GM21717 (cell line): ENCODE measurements around the gene ADCY6.

Experiments
- ATAC-seq: cut with Tn5 transposase; IDR thresholded peaks from one replicate; pipeline ENCODE4 v1.9.1; 2021; ENCODE audit warnings: mild to moderate bottlenecking, moderate library complexity; ENCODE audit not compliant: unreplicated experiment

ADCY6 gene

DNA sequence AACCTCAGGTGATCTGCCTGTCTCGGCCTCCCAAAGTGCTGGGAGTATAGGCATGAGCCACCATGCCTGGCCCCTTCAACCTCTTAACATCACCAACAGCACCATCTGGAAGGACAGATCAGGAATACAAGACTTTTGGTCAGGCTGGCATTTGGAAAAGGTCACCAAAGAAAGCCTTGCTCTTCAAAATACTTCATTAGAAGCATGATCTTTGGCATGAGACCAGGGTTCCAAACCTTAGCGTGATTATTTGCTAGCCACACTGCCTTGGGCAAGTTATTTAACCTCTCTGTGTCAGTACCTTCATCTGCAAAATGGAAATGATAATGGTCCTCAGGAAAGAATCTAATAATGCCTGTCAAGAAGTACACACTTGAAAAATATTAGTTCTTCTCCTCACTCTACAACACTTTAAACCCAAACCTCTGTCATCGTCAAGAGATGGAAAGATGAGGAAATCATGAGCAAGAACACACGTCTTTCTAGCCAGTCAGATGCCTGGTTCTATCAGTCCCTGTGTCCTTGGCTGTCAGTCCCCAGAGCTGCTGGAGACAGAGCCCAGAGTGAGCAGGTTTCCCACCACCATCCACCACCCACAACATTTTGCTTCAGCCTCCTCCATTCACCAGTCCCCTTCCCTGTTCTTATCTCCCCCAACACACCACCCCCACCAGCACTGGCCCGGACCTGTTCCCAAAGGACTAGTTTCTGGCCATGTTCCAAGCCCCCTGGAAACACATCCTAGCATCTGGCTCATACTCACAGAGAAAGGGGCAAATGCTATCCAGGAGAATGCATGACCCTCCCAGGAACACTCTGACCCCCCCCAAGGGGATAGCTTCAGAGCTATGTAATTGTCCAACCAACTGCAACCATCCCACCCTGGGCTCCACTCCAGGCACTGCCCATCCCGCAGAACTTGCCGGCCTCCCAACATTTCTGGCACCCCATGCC lies 2.0 kb downstream of the ADCY6 start:
- ATAC-seq: no peak

DNA sequence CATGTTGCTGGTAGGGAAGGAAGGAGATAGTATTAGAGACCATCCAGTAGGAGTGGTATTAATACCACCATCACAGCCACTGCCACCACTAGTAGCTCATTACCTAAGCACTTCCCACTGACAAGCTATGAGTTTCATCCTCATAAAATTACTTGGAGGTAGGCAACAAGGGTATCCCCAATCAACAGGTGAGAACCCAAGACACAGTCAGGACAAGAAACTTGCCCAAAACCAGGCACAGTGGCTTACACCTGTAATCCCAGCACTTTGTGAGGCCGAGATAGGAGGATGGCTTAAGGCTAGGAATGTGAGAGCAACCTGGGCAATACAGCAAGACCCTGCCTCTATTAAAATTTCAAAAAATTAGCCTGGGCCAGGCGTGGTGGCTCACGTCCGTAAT lies 5.5 kb downstream of the ADCY6 start:
- no peak for ATAC-seq

DNA sequence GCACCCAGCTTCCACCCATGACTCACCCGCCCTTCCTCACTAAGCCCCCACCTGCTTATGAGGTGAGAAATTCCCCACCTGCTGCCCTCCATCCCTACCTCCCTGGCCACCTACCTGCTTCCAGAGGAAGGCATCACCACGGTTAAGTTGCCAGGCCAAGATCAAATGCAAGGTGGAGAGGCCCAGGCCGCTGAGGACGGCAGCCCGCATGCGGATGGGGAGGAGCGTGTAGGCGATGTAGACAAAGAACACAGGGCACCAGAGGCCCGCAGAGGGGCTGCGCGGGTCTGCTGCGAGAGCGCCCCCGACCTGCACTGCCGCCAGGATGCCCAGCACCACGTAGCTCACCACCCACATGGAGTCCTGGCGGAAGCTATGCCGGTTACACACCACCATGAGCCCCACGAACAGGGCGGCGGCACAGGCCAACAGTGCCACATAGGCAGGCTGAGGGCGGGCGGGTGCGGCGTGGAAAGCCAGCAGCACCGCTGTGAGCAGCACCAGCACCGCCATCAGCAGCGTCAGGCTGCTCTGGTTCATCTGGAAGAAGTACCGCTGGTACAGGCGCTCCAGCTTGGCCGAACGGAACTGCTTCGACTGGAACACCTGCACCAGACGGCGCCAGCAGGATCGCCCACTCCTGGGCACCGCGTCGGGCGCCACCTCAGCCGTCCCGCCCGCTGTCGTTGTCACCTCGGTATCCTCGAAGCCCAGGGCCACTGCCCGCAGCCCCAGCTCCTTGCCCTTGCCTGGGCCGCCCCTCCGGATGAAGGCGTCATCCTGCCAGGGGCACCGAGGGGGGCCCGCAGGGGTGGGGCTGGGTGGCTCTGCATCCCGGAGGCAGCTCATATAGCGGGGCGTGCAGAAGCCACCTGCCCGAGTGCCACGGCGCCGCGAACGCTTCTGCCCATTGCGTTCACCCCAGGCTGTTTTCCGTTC lies 6.2 kb downstream of the ADCY6 start:
- ATAC-seq: no peak

- ATAC-seq: no peak
Measured at GRCh38 chr12:48781750-48782456, 7.0 kb downstream of the ADCY6 start.

GRCh38 chr12:48780381-48781025 lies 8.4 kb downstream of the ADCY6 start:
- no peak for ATAC-seq

DNA sequence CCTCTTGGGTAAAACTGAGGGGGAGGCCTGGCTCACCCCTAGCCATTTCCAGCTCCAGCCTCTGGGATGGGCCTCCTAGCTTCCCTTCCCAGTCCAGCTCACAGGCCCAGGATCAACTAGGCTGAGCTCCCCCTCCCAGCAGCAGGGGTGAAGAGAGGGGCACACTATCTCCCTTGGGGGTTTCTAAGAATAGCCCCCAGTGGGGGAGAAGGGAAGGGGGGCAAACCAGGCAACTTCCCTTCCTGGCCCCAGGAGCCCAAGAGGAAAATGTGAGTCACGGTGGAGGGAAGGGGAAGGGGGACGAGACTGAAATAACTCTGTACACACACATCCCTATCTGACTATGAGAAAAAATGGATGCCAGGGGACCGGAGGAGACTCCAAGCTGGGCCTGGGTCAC lies 9.0 kb downstream of the ADCY6 start:
- ATAC-seq: no peak

- ATAC-seq: no peak
Measured at GRCh38 chr12:48777501-48778400, 11.1 kb downstream of the ADCY6 start.

GRCh38 chr12:48776956-48777355 lies 11.9 kb downstream of the ADCY6 start:
- ATAC-seq: no peak

GRCh38 chr12:48775991-48776649 lies 12.8 kb downstream of the ADCY6 start:
- ATAC-seq: no peak

GRCh38 chr12:48775299-48775698 lies 13.6 kb downstream of the ADCY6 start:
- ATAC-seq: no peak

- no peak for ATAC-seq
Measured at GRCh38 chr12:48774516-48774915, 14.4 kb downstream of the ADCY6 start.

DNA sequence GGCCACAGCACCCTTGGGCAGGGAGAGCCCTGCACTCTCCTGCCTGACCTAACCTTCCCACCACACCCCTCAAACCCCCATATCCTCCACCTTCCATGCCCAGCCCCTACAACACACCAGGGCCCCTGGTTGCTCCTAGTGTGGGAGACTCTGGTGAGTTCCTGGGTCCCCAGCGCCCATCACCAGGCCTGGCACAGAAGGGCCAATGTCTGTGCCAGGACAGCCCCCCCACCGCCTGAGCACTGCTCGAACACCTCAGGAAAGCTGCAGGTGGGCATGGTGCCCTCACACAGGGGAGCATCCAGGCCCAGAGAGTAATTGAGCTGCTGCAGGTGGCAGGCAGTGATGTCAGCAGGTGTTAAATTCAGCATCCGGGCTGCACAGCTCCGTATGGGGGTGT lies 15.2 kb downstream of the ADCY6 start:
- ATAC-seq: no peak

DNA sequence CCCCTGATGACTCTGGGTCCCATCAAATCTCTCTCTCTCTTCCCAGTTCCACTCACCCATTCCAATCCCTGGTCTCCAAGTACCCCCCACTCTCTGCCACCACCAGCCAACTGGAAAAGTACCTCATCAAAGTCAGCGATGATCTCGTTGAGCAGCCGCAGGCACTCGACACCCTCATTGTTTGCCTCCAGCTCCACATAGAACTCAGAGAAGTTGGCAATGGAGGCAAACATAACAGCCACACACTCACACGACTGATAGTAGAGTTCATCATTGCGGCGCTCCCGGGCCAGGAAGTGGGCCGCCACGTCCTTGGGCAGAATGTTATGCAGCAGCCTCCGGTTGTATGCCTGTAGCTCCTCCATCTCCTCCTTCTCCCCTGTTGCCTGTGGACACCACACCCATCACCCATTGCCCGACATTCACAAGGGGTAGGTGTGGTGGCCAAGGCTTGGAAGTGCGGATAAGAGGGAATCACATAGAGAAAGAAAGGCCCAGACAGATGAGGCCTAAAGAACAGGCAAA lies 17.2 kb downstream of the ADCY6 start:
- ATAC-seq: no peak

DNA sequence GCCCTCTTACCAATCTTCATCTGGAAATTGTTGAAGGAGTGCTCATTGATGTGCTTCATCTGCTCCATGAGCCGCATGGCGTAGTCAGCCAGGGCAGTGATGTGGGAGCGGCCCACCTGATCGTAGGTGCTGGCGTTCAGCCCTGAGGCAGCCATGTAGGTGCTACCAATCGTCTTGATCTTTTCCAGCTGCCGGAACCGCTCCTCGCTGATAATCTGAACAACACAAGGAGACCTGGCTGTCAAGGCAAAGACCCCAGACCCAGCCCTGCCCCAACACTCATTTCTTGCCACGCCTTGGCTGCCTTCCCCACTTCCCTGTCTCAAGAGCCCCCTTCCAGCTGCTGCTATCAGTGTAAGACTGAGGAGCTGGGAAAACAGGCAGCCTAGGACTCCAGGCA lies 18.1 kb downstream of the ADCY6 start:
- ATAC-seq: no peak

DNA sequence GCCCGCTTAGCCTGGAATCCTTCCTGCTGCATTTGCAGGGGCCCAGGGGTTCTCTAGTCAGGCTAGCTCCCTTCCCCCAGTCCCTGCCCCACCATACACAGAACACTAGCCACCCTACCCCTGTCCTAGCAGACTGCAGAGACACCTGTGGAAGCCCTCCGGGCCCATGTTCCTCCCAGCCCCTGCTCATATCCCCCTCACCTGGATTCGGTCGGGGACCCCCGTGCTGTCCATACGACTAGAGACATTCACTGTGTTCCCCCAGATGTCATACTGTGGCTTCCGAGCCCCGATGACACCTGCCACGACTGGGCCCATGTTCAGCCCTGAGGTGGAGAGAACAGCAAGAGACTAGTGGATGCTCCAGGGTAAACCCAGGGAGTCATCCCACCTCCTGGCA lies 20.2 kb downstream of the ADCY6 start:
- ATAC-seq: no peak

DNA sequence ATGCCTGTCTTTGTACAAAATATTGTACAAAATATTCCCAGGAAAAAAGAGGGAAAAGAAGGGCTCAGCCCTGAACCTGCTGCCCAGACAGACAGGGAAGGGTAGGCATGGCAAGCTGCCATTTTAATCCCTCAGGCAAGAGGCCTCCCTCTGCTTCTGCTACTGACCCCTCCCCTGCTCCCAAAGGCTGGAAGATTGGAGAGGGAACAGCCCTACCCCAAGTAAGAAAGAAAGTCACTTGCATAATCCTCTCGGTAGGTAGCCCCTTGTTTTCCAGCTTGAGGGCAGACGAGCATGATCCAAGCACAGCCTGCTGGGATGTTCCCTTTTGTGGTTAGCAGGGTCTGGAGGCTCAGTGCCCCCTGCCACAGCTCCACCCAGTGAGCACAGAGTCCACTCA lies 20.7 kb downstream of the ADCY6 start:
- ATAC-seq: no peak

GRCh38 chr12:48767521-48767920 lies 21.4 kb downstream of the ADCY6 start:
- no peak for ATAC-seq

DNA sequence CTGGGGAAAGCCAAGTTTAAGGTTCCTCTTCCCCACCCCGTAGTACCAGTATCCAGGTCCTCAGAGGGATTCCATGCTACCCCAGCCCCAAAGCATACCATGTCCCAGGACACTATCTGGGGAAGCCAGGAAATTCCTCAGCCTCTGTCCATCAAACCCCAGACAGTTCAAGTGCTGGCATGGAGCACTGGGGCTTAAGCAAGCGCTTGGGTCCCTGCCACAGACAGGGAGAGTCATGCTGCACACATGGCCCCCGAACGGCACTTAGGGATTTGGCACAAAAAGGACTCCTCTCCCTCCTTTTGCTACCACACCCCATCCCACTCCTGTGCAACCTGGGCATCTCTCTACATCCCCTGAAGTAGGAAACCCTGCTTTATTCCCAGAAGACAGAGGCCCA lies 21.8 kb downstream of the ADCY6 start:
- no peak for ATAC-seq

- ATAC-seq: no peak
Measured at GRCh38 chr12:48765753-48766162, 23.1 kb downstream of the ADCY6 start.
